Body of pancreas (tissue), 4 donors: Measurements from ENCODE around the gene SLC1A5. TPM values are rescaled to one million over a fixed set of nuclear protein-coding genes. Genes with fewer than 3 reads are reported as not detected.
"Not testable (repeated sequence)": the region's sequence is repeated elsewhere in the genome, so short reads cannot be mapped to it uniquely, and the experiment has no call there.

ENCODE experiments used
- ATAC-seq: fragments of 150-250 bp; one replicate; pipeline ENCODE4 v1.9.1; 2016
- DNase-seq, 4 donors: peaks; one replicate each; pipeline ENCODE4 v3.0.0-alpha.2; 2019
- H3K27ac ChIP-seq, 4 donors: fragments of 200-600 bp; sonication (generic); 1 replicate in 3 of 4; 2 replicates in 1 of 4; pipeline versions ENCODE4 v1.5.1 to v1.6.1; 2016 to 2019; ENCODE audit warnings: mild to moderate bottlenecking in 1 of 4, mixed read lengths in 1 of 4, moderate library complexity in 1 of 4
- H3K27me3 ChIP-seq, 2 donors: fragments of 200-600 bp; sonication (generic); one replicate each; pipeline ENCODE4 v1.6.0; 2016; ENCODE audit warnings: mild to moderate bottlenecking in 1 of 2
- H3K36me3 ChIP-seq, 2 donors: fragments of 200-600 bp; sonication (generic); replicated peaks in 1 of 2; 2 replicates each; pipeline ENCODE4 v1.5.1; 2016; ENCODE audit warnings: low read depth in 2 of 2; ENCODE audit not compliant: insufficient read depth in 1 of 2
- H3K4me1 ChIP-seq: fragments of 200-600 bp; sonication (generic); one replicate; pipeline ENCODE4 v1.6.0; 2016
- H3K4me3 ChIP-seq, 2 donors: fragments of 200-600 bp; sonication (generic); 1 replicate in 1 of 2; 2 replicates in 1 of 2; pipeline ENCODE4 v1.5.1; 2016 to 2019
- H3K9me3 ChIP-seq, 3 donors: fragments of 200-600 bp; sonication (generic); 1 replicate in 2 of 3; 2 replicates in 1 of 3; pipeline ENCODE4 v1.5.1; 2016
- CTCF ChIP-seq, 7 experiments: fragments of 450-650 bp in 4 of 7; fragments of 200-600 bp in 3 of 7; sonication (generic) in 3 of 7; IDR thresholded peaks; one replicate each; pipeline ENCODE4 v1.5.1; 2016 to 2019; ENCODE audit warnings: antibody characterized with exemption in 7 of 7
- POLR2A ChIP-seq, 3 donors: fragments of 450-650 bp; IDR thresholded peaks; one replicate each; pipeline ENCODE4 v1.6.1; 2016; ENCODE audit warnings: antibody characterized with exemption in 3 of 3, mild to moderate bottlenecking in 2 of 3
- WGBS, 2 donors: methylation state at CpG; one replicate each; pipeline ENCODE4 v1.1.5; 2017; 5-methylcytosine and 5-hydroxymethylcytosine counted together
- intact Hi-C: fragments of 100-400 bp; cut with DNase I; formaldehyde crosslinking; loops from one replicate; pipeline ENCODE4 v1.15.1; 2023
- total RNA-seq, 2 donors: library from RNA; depleted of rRNA; stranded (reverse); fragments of >200 nt; gene quantifications; one replicate each; pipeline ENCODE4 v1.1.0, GENCODE V29; 2016

SLC1A5 gene
- total RNA-seq, 2 donors from 2014 or later, result 31.4 to 39.2 TPM

- Histone ChIP-seq H3K4me1 (peaks cover 25% of the 10 kb centered on the region), H3K36me3 (no peaks in the 10 kb centered on the region), H3K27me3 (no peaks in the 10 kb centered on the region), H3K4me3 (no peak overlapping the region), H3K9me3 (no peaks in the 10 kb centered on the region), H3K27ac (peak overlapping the region in 1 of 4 donors; percentile 5)
- ATAC-seq (no peak), DNase-seq (no peak)
- intact Hi-C loops, result no loop called here
- TF ChIP-seq CTCF (IDR thresholded peaks at IDR 0.05) (no peak), POLR2A (IDR thresholded peaks at IDR 0.05) (no peak)
- WGBS, 2 donors, result 61 to 63% methylated on average over 6 of the region's 6 CpGs
Measured at GRCh38 chr19:46762245-46762890, 26.0 kb downstream of the SLC1A5 start.

- WGBS, 2 donors, result 45 to 51% methylated on average over 5 of the region's 5 CpGs
- TF ChIP-seq POLR2A (IDR thresholded peaks at IDR 0.05) (no peak), CTCF (IDR thresholded peaks at IDR 0.05) (no peak)
- Histone ChIP-seq H3K36me3 (no peaks in the 10 kb centered on the region), H3K27ac (peak overlapping the region in 3 of 4 donors; percentile 21 to 62 (median 24)), H3K27me3 (no peaks in the 10 kb centered on the region), H3K4me1 (peaks cover 26% of the 10 kb centered on the region), H3K4me3 (no peak overlapping the region), H3K9me3 (no peaks in the 10 kb centered on the region)
- ATAC-seq (no peak), DNase-seq (no peak)
- intact Hi-C loops, result no loop called here
Measured at GRCh38 chr19:46761418-46761831, 27.0 kb downstream of the SLC1A5 start.

- H3K36me3 ChIP-seq, intact Hi-C loops, H3K4me3 ChIP-seq, H3K9me3 ChIP-seq, H3K27me3 ChIP-seq, ATAC-seq, DNase-seq: not testable (repeated sequence)
- H3K27ac ChIP-seq, result peak overlapping the region in 3 of 4 donors; percentile 21 to 62 (median 24)
- WGBS, 2 donors, result 77 to 81% methylated on average over 3 to 4 of the region's 4 CpGs
- H3K4me1 ChIP-seq, result peaks cover 26% of the 10 kb centered on the region
Measured at GRCh38 chr19:46760897-46761296, 27.5 kb downstream of the SLC1A5 start.

GRCh38 chr19:46760363-46760762, 28.0 kb downstream of the SLC1A5 start:
- Histone ChIP-seq H3K27me3 (no peaks in the 10 kb centered on the region), H3K36me3 (no peaks in the 10 kb centered on the region), H3K27ac (peak overlapping the region in 1 of 4 donors; percentile 24), H3K4me3 (no peak overlapping the region), H3K9me3 (no peaks in the 10 kb centered on the region), H3K4me1 (peaks cover 26% of the 10 kb centered on the region)
- no peak for TF ChIP-seq POLR2A (IDR thresholded peaks at IDR 0.05)
- TF ChIP-seq CTCF (IDR thresholded peaks at IDR 0.05), result no peak
- ATAC-seq, result no peak
- DNase-seq, result no peak
- intact Hi-C loops, result no loop called here
- WGBS, 2 donors, result 85 to 88% methylated on average over 4 to 5 of the region's 5 CpGs

- Histone ChIP-seq H3K4me1 (peaks cover 22% of the 10 kb centered on the region), H3K27me3 (no peaks in the 10 kb centered on the region), H3K4me3 (no peak overlapping the region), H3K36me3 (no peaks in the 10 kb centered on the region), H3K27ac (no peak overlapping the region), H3K9me3 (no peaks in the 10 kb centered on the region)
- 73 to 88% methylated on average over 6 to 7 of the region's 7 CpGs for WGBS, 2 donors
- ATAC-seq (peak; percentile 21), DNase-seq (peak in 2 of 4 donors; percentile 25 to 54)
- intact Hi-C loops, result loop anchor here (5.0 to 10.0 kb wide), 2 partner anchors 82 to 235 kb away; no protein-coding TSS in a partner anchor
- TF ChIP-seq POLR2A (IDR thresholded peaks at IDR 0.05) (no peak), CTCF (IDR thresholded peaks at IDR 0.05) (no peak)
Measured at GRCh38 chr19:46759817-46760333, 28.5 kb downstream of the SLC1A5 start.
